GM12878 (cell line): ENCODE results near the gene EIF6. TPM values are rescaled to one million over a fixed set of nuclear protein-coding genes. Genes with fewer than 3 reads are reported as not detected.

Experiments
- BMI1 ChIP-seq: fragments of 450-650 bp; IDR thresholded peaks from 2 replicates; pipeline ENCODE4 v1.6.1; 2016; ENCODE audit warnings: mild to moderate bottlenecking, moderate library complexity, borderline replicate concordance
- HCFC1 ChIP-seq: fragments of 150-350 bp; IDR thresholded peaks from 2 replicates; pipeline ENCODE4 v1.6.1; 2014; ENCODE audit warnings: low read length
- MEF2B ChIP-seq: fragments of 450-650 bp; IDR thresholded peaks from 2 replicates; pipeline ENCODE4 v1.6.1; 2018; ENCODE audit warnings: mild to moderate bottlenecking, moderate library complexity; ENCODE audit not compliant: partially characterized antibody, poor library complexity, severe bottlenecking
- RUNX3 ChIP-seq: IDR thresholded peaks from 2 replicates; pipeline ENCODE4 v1.6.1; 2012; ENCODE audit warnings: low read length, inconsistent platforms
- SMARCA5 ChIP-seq: fragments of 450-650 bp; IDR thresholded peaks from 2 replicates; pipeline ENCODE4 v1.6.1; 2017; ENCODE audit warnings: mild to moderate bottlenecking
- SUPT20H ChIP-seq: IDR thresholded peaks from 2 replicates; pipeline ENCODE4 v1.6.1; 2011; ENCODE audit warnings: low read depth, mild to moderate bottlenecking, low read length, moderate library complexity, borderline replicate concordance; ENCODE audit not compliant: control insufficient read depth
- TAF1 ChIP-seq: IDR thresholded peaks from 2 replicates; pipeline ENCODE4 v1.6.1; 2011; ENCODE audit warnings: mild to moderate bottlenecking, low read depth, low read length, borderline replicate concordance
- TCF12 ChIP-seq: IDR thresholded peaks from 2 replicates; pipeline ENCODE4 v1.6.1; 2011; ENCODE audit warnings: low read depth, mild to moderate bottlenecking, low read length
- polyA plus RNA-seq, 11 experiments: library from polyadenylated mRNA; depleted of rRNA in 4 of 11; unstranded in 6 of 11; stranded (reverse) in 5 of 11; fragments of >200 nt; fragmentation: Nextera tagmentation in 4 of 11; fragmentation: Illumina TruSeq in 1 of 11; extraction: Ambion mirVana in 4 of 11; extraction: Trizol in 1 of 11; gene quantifications; 1 replicate in 1 of 11; 2 replicates in 10 of 11; pipeline versions ENCODE4 v1.2.1 to v1.2.3, GENCODE V29; 2011 to 2016; ENCODE audit warnings: inconsistent platforms in 2 of 11, missing spikeins in 2 of 11, low read depth in 1 of 11
- total RNA-seq, 4 experiments: library from RNA; depleted of rRNA in 3 of 4; stranded (reverse); fragments of >200 nt in 3 of 4; fragmentation: Illumina TruSeq in 1 of 4; extraction: Trizol in 1 of 4; gene quantifications; 2 replicates each; pipeline versions ENCODE4 v1.2.1 to v1.2.3, GENCODE V29; 2013 to 2021
- TF ChIP-seq, protein P1 (sequence below): fragments of 450-650 bp; IDR thresholded peaks from 2 replicates; pipeline ENCODE4 v1.6.1; 2017; ENCODE audit warnings: mild to moderate bottlenecking, low read depth, inconsistent platforms; ENCODE audit not compliant: poor library complexity, severe bottlenecking
- TF ChIP-seq, protein P2 (sequence below): fragments of 150-350 bp; IDR thresholded peaks from 2 replicates; pipeline ENCODE4 v1.6.1; 2014; ENCODE audit warnings: mild to moderate bottlenecking, low read depth, low read length
- TF ChIP-seq, protein P3 (sequence below): IDR thresholded peaks from 2 replicates; pipeline ENCODE4 v1.6.1; 2011; ENCODE audit warnings: mild to moderate bottlenecking, low read depth, low read length, moderate library complexity; ENCODE audit not compliant: insufficient replicate concordance
- TF ChIP-seq, protein P4 (sequence below): fragments of 450-650 bp; IDR thresholded peaks from 2 replicates; pipeline ENCODE4 v1.6.1; 2017; ENCODE audit warnings: mild to moderate bottlenecking, moderate library complexity

The EIF6 gene
- total and polyA plus RNA-seq, 10 of the 15 experiments (the other 5 are each of a cell fraction or from before 2014, with no cell fraction given): 127 to 607 (median 197) TPM

DNA sequence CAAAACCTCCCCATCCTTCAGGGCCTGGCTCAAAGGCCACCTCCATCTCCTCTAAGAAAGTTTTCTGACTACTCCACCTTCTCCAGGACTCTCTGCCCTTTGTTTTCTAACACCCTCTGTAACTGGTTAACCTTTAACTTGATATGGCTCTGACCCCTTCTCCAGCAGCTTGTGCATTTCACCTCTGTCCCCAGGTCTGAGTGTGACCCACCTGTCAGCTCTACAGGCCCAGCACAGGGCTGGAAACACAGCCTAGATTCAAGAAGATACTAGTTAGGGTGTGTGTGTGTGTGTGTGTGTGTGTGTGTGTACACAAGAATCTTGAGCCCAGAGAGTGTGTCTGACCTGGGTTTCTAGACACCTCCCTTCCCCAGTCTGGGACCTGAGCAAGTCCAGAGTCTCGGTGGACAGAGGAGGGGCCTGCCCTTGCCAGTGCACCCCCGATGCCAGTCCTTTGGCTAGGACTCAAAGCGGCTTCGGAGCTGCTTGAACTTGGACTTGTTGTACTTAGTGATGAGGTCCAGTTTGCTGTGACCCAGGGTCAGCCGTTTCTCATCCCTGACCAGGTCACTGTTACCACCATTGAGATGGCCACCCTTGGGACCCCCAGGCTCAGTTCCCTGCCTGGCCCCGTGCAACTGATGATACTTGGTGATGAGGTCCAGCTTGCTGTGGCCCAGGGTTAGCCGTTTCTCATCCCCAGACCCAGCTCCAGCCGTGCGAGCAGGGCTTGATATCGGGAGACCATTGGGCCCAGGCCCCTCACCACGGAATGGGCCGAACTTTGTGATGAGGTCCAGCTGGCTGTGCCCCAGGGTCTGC, 1.7 kb upstream of the EIF6 start (continued):
- TF ChIP-seq, protein P1, sequence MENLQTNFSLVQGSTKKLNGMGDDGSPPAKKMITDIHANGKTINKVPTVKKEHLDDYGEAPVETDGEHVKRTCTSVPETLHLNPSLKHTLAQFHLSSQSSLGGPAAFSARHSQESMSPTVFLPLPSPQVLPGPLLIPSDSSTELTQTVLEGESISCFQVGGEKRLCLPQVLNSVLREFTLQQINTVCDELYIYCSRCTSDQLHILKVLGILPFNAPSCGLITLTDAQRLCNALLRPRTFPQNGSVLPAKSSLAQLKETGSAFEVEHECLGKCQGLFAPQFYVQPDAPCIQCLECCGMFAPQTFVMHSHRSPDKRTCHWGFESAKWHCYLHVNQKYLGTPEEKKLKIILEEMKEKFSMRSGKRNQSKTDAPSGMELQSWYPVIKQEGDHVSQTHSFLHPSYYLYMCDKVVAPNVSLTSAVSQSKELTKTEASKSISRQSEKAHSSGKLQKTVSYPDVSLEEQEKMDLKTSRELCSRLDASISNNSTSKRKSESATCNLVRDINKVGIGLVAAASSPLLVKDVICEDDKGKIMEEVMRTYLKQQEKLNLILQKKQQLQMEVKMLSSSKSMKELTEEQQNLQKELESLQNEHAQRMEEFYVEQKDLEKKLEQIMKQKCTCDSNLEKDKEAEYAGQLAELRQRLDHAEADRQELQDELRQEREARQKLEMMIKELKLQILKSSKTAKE: no peak
- TF ChIP-seq TCF12 (no peak), SUPT20H (no peak), BMI1 (no peak), RUNX3 (no peak), SMARCA5 (no peak), TAF1 (no peak), MEF2B (no peak), HCFC1 (no peak)
- TF ChIP-seq, protein P2, sequence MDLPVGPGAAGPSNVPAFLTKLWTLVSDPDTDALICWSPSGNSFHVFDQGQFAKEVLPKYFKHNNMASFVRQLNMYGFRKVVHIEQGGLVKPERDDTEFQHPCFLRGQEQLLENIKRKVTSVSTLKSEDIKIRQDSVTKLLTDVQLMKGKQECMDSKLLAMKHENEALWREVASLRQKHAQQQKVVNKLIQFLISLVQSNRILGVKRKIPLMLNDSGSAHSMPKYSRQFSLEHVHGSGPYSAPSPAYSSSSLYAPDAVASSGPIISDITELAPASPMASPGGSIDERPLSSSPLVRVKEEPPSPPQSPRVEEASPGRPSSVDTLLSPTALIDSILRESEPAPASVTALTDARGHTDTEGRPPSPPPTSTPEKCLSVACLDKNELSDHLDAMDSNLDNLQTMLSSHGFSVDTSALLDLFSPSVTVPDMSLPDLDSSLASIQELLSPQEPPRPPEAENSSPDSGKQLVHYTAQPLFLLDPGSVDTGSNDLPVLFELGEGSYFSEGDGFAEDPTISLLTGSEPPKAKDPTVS: no peak
- TF ChIP-seq, protein P3, sequence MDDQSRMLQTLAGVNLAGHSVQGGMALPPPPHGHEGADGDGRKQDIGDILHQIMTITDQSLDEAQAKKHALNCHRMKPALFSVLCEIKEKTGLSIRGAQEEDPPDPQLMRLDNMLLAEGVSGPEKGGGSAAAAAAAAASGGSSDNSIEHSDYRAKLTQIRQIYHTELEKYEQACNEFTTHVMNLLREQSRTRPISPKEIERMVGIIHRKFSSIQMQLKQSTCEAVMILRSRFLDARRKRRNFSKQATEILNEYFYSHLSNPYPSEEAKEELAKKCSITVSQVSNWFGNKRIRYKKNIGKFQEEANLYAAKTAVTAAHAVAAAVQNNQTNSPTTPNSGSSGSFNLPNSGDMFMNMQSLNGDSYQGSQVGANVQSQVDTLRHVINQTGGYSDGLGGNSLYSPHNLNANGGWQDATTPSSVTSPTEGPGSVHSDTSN: no peak
- TF ChIP-seq, protein P4, sequence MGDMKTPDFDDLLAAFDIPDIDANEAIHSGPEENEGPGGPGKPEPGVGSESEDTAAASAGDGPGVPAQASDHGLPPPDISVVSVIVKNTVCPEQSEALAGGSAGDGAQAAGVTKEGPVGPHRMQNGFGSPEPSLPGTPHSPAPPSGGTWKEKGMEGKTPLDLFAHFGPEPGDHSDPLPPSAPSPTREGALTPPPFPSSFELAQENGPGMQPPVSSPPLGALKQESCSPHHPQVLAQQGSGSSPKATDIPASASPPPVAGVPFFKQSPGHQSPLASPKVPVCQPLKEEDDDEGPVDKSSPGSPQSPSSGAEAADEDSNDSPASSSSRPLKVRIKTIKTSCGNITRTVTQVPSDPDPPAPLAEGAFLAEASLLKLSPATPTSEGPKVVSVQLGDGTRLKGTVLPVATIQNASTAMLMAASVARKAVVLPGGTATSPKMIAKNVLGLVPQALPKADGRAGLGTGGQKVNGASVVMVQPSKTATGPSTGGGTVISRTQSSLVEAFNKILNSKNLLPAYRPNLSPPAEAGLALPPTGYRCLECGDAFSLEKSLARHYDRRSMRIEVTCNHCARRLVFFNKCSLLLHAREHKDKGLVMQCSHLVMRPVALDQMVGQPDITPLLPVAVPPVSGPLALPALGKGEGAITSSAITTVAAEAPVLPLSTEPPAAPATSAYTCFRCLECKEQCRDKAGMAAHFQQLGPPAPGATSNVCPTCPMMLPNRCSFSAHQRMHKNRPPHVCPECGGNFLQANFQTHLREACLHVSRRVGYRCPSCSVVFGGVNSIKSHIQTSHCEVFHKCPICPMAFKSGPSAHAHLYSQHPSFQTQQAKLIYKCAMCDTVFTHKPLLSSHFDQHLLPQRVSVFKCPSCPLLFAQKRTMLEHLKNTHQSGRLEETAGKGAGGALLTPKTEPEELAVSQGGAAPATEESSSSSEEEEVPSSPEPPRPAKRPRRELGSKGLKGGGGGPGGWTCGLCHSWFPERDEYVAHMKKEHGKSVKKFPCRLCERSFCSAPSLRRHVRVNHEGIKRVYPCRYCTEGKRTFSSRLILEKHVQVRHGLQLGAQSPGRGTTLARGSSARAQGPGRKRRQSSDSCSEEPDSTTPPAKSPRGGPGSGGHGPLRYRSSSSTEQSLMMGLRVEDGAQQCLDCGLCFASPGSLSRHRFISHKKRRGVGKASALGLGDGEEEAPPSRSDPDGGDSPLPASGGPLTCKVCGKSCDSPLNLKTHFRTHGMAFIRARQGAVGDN: no peak
- TF ChIP-seq, all 136 proteins: peak for 0
